Dendritic cell treated with granulocyte-macrophage colony-stimulating factor and Interleukin-4, amounts not matched to agents 40 ng/mL and 50 ng/mL, for 4 days (primary cell): ENCODE measurements around the gene SEPTIN5.

Source experiments
- H3K27ac Mint-ChIP-seq: one replicate; pipeline ENCODE4 v1.8.0; 2022; ENCODE audit warnings: mild to moderate bottlenecking, mixed read lengths
- H3K27me3 Mint-ChIP-seq: one replicate; pipeline ENCODE4 v1.8.0; 2022; ENCODE audit warnings: mild to moderate bottlenecking, mixed read lengths
- H3K36me3 Mint-ChIP-seq: one replicate; pipeline ENCODE4 v1.8.0; 2022; ENCODE audit warnings: low read depth, mixed read lengths
- H3K4me1 Mint-ChIP-seq: one replicate; pipeline ENCODE4 v1.8.0; 2022; ENCODE audit warnings: low read depth, mixed read lengths
- H3K4me3 Mint-ChIP-seq: one replicate; pipeline ENCODE4 v1.8.0; 2022; ENCODE audit warnings: mild to moderate bottlenecking, moderate library complexity, mixed read lengths
- H3K9me3 Mint-ChIP-seq: one replicate; pipeline ENCODE4 v1.8.0; 2022; ENCODE audit warnings: mixed read lengths
- intact Hi-C: fragments of 100-400 bp; cut with micrococcal nuclease; formaldehyde crosslinking; loops from one replicate; pipeline ENCODE4 v1.15.0; 2022

The SEPTIN5 gene

GRCh38 chr22:19706661-19707151, 7.6 kb upstream of the SEPTIN5 start:
- intact Hi-C loops = no loop called here
- no peaks in the 10 kb centered on the region for H3K4me1 Mint-ChIP-seq

GRCh38 chr22:19707347-19708290, 6.7 kb upstream of the SEPTIN5 start:
- Mint-ChIP-seq H3K9me3 (no peaks in the 10 kb centered on the region), H3K27me3 (peaks cover 11% of the 10 kb centered on the region), H3K27ac (no peak overlapping the region), H3K4me3 (no peak overlapping the region), H3K4me1 (no peaks in the 10 kb centered on the region), H3K36me3 (no peaks in the 10 kb centered on the region)
- intact Hi-C loops = no loop called here

More at GRCh38 chr22:19706661-19707151, 7.6 kb upstream of the SEPTIN5 start:
- Mint-ChIP-seq H3K36me3 (no peaks in the 10 kb centered on the region), H3K9me3 (no peaks in the 10 kb centered on the region), H3K27ac (no peak overlapping the region), H3K27me3 (peaks cover 7% of the 10 kb centered on the region), H3K4me3 (no peak overlapping the region)

- Mint-ChIP-seq H3K4me3 (no peak overlapping the region), H3K9me3 (no peaks in the 10 kb centered on the region), H3K27ac (no peak overlapping the region), H3K27me3 (peaks cover 17% of the 10 kb centered on the region), H3K36me3 (no peaks in the 10 kb centered on the region), H3K4me1 (peaks cover under 1% of the 10 kb centered on the region)
- intact Hi-C loops = no loop called here
Measured at GRCh38 chr22:19708321-19709011, 5.8 kb upstream of the SEPTIN5 start.

- Mint-ChIP-seq H3K9me3 (no peaks in the 10 kb centered on the region), H3K36me3 (no peaks in the 10 kb centered on the region), H3K4me1 (peaks cover 7% of the 10 kb centered on the region), H3K27me3 (peaks cover 23% of the 10 kb centered on the region), H3K4me3 (no peak overlapping the region), H3K27ac (no peak overlapping the region)
- intact Hi-C loops = no loop called here
Measured at GRCh38 chr22:19709063-19709769, 5.1 kb upstream of the SEPTIN5 start.

DNA sequence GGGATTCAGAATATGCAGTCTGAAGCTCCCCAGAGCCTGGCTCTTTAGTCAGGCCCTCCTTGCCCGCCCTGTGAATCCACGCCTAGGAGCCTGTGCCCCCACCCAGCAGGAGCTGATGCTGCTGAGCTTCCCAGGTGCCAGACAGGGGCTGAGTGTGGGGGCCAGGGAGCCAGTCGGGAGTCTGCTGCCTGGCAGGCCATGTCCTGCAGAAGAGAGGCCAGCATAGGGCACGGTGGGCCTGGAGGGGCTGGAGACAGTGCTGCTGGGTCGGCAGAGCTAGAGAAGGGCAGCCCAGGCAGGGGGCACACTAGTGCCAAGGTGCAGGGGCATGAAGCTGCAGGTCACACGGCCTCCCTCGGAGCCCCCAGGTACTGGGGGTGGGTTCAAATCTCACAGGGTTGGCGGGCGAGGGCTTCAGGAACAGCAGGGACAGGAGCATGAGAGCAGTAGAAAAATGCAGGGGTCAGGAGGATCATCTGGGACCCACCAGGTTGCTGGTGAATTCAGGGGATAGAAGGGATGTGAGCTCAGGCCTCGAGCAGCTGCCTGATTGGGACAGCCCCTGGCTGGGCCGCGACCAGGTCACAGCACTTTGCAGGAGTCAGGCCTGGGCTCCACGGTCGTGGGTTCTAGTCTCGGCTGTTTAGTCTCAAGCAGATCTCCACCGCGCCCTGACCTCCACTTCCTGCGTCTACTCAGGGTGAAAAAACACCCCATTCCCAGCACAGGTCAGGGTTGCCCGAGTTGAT, 4.1 kb upstream of the SEPTIN5 start:
- H3K9me3 Mint-ChIP-seq = no peaks in the 10 kb centered on the region
- H3K4me1 Mint-ChIP-seq = peaks cover 7% of the 10 kb centered on the region
- H3K36me3 Mint-ChIP-seq = no peaks in the 10 kb centered on the region
- intact Hi-C loops = loop anchor here (10.0 kb wide), 1 partner anchor 565 kb away; the partner anchor contains the start of gene ESS2
- H3K4me3 Mint-ChIP-seq = no peak overlapping the region
- H3K27ac Mint-ChIP-seq = no peak overlapping the region
- H3K27me3 Mint-ChIP-seq = peaks cover 30% of the 10 kb centered on the region

GRCh38 chr22:19710769-19711106, 3.6 kb upstream of the SEPTIN5 start:
- intact Hi-C loops = loop anchor here (10.0 kb wide), 1 partner anchor 566 kb away; the partner anchor contains the start of gene ESS2
- Mint-ChIP-seq H3K27me3 (peaks cover 36% of the 10 kb centered on the region), H3K9me3 (no peaks in the 10 kb centered on the region), H3K4me3 (no peak overlapping the region), H3K27ac (no peak overlapping the region), H3K4me1 (peaks cover 7% of the 10 kb centered on the region), H3K36me3 (no peaks in the 10 kb centered on the region)

- Mint-ChIP-seq H3K36me3 (no peaks in the 10 kb centered on the region), H3K4me1 (peaks cover 13% of the 10 kb centered on the region), H3K9me3 (no peaks in the 10 kb centered on the region), H3K27me3 (peaks cover 55% of the 10 kb centered on the region), H3K4me3 (peak overlapping the region; percentile 37), H3K27ac (no peak overlapping the region)
- intact Hi-C loops = loop anchor here (10.0 kb wide), 1 partner anchor 568 kb away; the partner anchor contains the start of gene ESS2
Measured at GRCh38 chr22:19713245-19713644, 1.1 kb upstream of the SEPTIN5 start.

DNA sequence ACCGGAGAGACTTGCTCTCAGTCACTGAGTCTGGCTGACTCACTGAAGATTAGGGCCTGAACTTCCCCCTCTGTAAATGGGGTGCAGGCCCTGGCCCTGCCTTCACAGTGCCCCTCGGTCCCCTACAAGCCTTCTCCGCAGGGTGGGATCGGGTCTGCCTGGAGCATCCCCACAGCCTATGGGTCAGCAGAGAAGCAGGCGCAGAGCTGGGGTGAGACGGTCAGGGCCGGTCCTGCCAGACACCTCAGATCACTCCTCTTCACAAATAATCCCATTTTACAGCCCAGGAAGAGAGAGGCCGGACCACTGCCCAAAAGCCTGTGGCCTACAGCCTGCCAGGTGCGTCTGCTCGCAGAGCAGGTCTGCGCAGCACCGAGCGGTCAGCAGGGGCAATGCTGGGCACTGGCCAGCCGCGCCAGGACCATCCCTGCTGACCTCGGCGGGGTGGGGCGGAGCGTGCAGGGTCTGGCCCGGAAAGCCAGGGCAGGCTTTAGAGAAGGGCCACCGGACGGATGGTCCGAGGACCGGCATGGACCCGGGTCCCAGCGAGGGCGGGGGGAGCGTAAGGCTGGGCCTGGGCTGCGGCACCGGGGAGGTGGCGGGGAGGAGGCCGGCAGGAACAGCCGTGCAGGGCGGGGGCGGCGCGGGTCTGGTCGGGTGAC, 522 bp upstream of the SEPTIN5 start:
- peaks cover 13% of the 10 kb centered on the region for H3K4me1 Mint-ChIP-seq
- peak overlapping the region; percentile 73 for H3K4me3 Mint-ChIP-seq
- peaks cover 58% of the 10 kb centered on the region for H3K27me3 Mint-ChIP-seq
- no peaks in the 10 kb centered on the region for H3K36me3 Mint-ChIP-seq
- H3K27ac Mint-ChIP-seq = no peak overlapping the region
- intact Hi-C loops = loop anchor here (10.0 kb wide), 1 partner anchor 569 kb away; the partner anchor contains the start of gene ESS2
- H3K9me3 Mint-ChIP-seq = no peaks in the 10 kb centered on the region

DNA sequence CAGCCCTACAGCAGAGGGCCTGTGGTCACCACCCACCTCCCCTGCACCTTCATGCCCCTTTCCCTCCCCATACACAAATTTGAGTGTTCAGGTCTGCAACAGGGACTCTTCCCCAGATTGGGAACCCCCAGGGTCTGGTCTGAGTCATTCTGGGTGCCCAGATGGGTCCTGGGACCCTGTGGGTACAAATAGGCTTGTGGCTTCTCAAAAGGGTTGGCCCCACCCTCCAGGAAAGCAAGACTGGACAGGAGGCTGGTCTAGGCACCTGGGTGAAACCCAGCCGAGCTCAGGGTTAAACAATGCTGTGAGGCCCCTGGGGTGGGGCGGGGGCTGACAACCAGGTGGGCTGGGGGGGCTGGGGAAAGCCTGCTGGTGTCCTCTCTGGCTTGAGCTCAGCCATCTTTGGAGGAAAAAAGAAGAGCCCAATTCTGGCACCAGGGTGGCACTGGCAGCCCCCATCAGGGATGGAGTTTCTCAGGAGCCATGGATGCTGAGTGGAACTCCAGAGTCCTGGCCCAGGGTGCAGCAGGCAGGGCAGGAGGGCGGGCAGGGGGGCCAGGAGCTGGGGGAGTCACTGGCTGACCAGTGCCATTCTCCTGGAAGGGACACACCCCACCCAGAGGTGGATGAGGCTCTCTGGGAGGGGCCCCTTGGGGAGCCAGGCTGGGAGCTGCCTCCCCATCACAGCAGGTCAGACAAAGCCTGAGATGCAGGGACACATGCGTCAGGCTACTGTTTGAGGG, 1.1 kb downstream of the SEPTIN5 start:
- Mint-ChIP-seq H3K4me1 (peaks cover 13% of the 10 kb centered on the region), H3K27ac (no peak overlapping the region), H3K9me3 (no peaks in the 10 kb centered on the region), H3K4me3 (peak overlapping the region; percentile 70), H3K27me3 (peaks cover 65% of the 10 kb centered on the region), H3K36me3 (no peaks in the 10 kb centered on the region)
- intact Hi-C loops = loop anchor here (5.0 to 10.0 kb wide), 2 partner anchors 33 to 571 kb away; partner anchors contain the start of gene ESS2

- H3K27me3 Mint-ChIP-seq = peaks cover 73% of the 10 kb centered on the region
- H3K27ac Mint-ChIP-seq = no peak overlapping the region
- no peaks in the 10 kb centered on the region for H3K36me3 Mint-ChIP-seq
Measured at GRCh38 chr22:19716041-19716828, 1.9 kb downstream of the SEPTIN5 start.

GRCh38 chr22:19716829-19717105, 2.5 kb downstream of the SEPTIN5 start:
- peaks cover 13% of the 10 kb centered on the region for H3K4me1 Mint-ChIP-seq
- intact Hi-C loops = loop anchor here (5.0 to 10.0 kb wide), 2 partner anchors 34 to 572 kb away; partner anchors contain the start of gene ESS2
- no peak overlapping the region for H3K4me3 Mint-ChIP-seq
- H3K9me3 Mint-ChIP-seq = no peaks in the 10 kb centered on the region
- H3K36me3 Mint-ChIP-seq = no peaks in the 10 kb centered on the region
- H3K27ac Mint-ChIP-seq = no peak overlapping the region
- peaks cover 79% of the 10 kb centered on the region for H3K27me3 Mint-ChIP-seq

More at GRCh38 chr22:19716041-19716828, 1.9 kb downstream of the SEPTIN5 start:
- Mint-ChIP-seq H3K9me3 (no peaks in the 10 kb centered on the region), H3K4me3 (no peak overlapping the region), H3K4me1 (peaks cover 13% of the 10 kb centered on the region)
- intact Hi-C loops = loop anchor here (5.0 to 10.0 kb wide), 2 partner anchors 34 to 571 kb away; partner anchors contain the start of gene ESS2
